ENCODE data around the gene GNG2. TPM values are rescaled to one million over a fixed set of nuclear protein-coding genes. Genes with fewer than 3 reads are reported as not detected.

The GNG2 gene
- total and polyA plus RNA-seq, 7 experiments from 2014 or later: 62.1 to 199 (median 117) TPM

GRCh38 chr14:51921026-51921425 lies 60.6 kb downstream of the GNG2 start:
- peak overlapping the region in 2 of 10 donors; percentile 4 to 27 for H3K4me3 Mint-ChIP-seq
- no peak for DNase-seq
- Histone ChIP-seq H3K4me3 (ENCODE audit: low read length) (no peak overlapping the region), H3K27ac (ENCODE audit: low read depth, low read length) (no peak overlapping the region), H3K9me3 (ENCODE audit: control insufficient read depth in 2 of 3, low read length in 3 of 3) (no peaks in the 10 kb centered on the region), H3K27me3 (ENCODE audit: control insufficient read depth in 2 of 2, insufficient read depth in 2 of 2, low read length in 2 of 2) (no peaks in the 10 kb centered on the region), H3K4me1 (ENCODE audit: control insufficient read depth in 2 of 2, insufficient read depth in 2 of 2, low read length in 2 of 2) (peaks cover 5 to 17% of the 10 kb centered on the region in 2 donors), H3K36me3 (ENCODE audit: control insufficient read depth in 2 of 3, insufficient read depth in 3 of 3, low read length in 3 of 3) (no peaks in the 10 kb centered on the region)
- no peak for ATAC-seq
- CTCF ChIA-PET: no interaction called here
- peaks cover 0 to 2% (median 0%) of the 10 kb centered on the region in 11 donors for H3K9me3 Mint-ChIP-seq
- intact Hi-C loops (cut with micrococcal nuclease): no loop called here
- no peaks in the 10 kb centered on the region for H3K27me3 Mint-ChIP-seq
- POLR2A ChIA-PET: interaction anchor here (0.7 kb wide), 1 partner anchor 74 kb away, joined by 3 read pairs; no protein-coding TSS in a partner anchor
- H3K36me3 Mint-ChIP-seq: peaks cover 10 to 31% (median 28%) of the 10 kb centered on the region in 5 donors
- H3K4me1 Mint-ChIP-seq: peaks cover 30 to 81% (median 72%) of the 10 kb centered on the region in 7 donors
- H3K27ac Mint-ChIP-seq: peak overlapping the region in 3 of 9 donors; percentile 15 to 65 (median 61)

DNA sequence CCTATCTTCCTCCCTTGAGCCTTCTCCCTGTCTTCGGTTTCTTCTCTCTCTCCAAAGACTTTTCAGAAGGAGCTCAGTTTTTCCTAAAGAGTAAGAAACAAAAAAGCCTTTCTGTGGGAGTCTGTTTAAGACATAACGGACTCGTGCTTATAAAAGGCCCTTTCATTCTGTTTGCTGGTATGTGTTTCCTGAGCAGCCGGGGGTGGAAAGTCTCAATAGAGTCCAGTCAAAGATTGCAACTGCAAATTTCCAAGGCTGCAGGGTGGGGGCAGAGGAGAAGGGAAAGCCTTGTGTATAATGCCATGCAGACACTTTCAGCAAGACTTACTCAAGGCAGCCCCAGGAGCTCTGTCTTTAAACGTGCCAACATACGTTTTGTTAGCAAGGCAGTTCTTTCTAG lies 62.2 kb downstream of the GNG2 start:
- Mint-ChIP-seq H3K9me3 (no peaks in the 10 kb centered on the region), H3K4me1 (peaks cover 22 to 80% (median 71%) of the 10 kb centered on the region in 7 donors), H3K4me3 (peak overlapping the region in 6 of 10 donors; percentile 1 to 39 (median 36)), H3K27ac (peak overlapping the region in 8 of 9 donors; percentile 5 to 81 (median 65)), H3K36me3 (peaks cover 6 to 27% (median 20%) of the 10 kb centered on the region in 5 donors), H3K27me3 (no peaks in the 10 kb centered on the region)
- CTCF ChIA-PET: no interaction called here
- Histone ChIP-seq H3K36me3 (ENCODE audit: control insufficient read depth in 2 of 3, insufficient read depth in 3 of 3, low read length in 3 of 3) (peaks cover 0 to 2% (median 0%) of the 10 kb centered on the region in 3 experiments), H3K27me3 (ENCODE audit: control insufficient read depth in 2 of 2, insufficient read depth in 2 of 2, low read length in 2 of 2) (no peaks in the 10 kb centered on the region), H3K27ac (ENCODE audit: low read depth, low read length) (no peak overlapping the region), H3K4me1 (ENCODE audit: control insufficient read depth in 2 of 2, insufficient read depth in 2 of 2, low read length in 2 of 2) (peaks cover 5 to 17% of the 10 kb centered on the region in 2 donors), H3K4me3 (ENCODE audit: low read length) (no peak overlapping the region), H3K9me3 (ENCODE audit: control insufficient read depth in 2 of 3, low read length in 3 of 3) (no peaks in the 10 kb centered on the region)
- intact Hi-C loops (cut with micrococcal nuclease): no loop called here
- ATAC-seq (peak; percentile 29), DNase-seq (no peak)
- POLR2A ChIA-PET: interaction anchor here (0.6 kb wide), 2 partner anchors 21 to 95 kb away, joined by 3 to 4 read pairs; no protein-coding TSS in a partner anchor

DNA sequence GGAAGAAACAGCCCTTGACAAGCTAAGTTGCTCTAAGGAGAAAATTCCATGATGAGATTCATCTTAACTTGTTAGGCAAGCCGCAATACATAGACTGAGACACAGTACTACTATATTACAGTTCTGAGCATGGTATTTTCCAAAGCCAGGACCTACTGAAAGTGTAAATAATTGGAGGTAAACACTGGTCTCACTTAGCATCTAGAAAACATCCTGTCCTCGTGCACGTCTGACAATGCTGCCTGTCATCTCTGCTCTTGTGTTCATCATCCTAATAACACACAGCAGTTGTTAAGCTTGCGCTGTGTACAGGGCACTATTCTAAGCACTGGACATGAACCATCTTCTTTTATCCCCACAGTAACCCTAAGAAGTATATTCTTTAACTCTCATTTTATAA lies 64.2 kb downstream of the GNG2 start:
- no peaks in the 10 kb centered on the region for H3K9me3 Mint-ChIP-seq
- ATAC-seq: no peak
- H3K4me1 Mint-ChIP-seq: peaks cover 29 to 90% (median 78%) of the 10 kb centered on the region in 7 donors
- peaks cover 6 to 27% (median 17%) of the 10 kb centered on the region in 5 donors for H3K36me3 Mint-ChIP-seq
- CTCF ChIA-PET: interaction anchor here (0.6 to 0.7 kb wide), 2 partner anchors 44 to 64 kb away, joined by 3 to 5 read pairs; partner anchors contain the start of gene GNG2
- Histone ChIP-seq H3K27me3 (ENCODE audit: control insufficient read depth in 2 of 2, insufficient read depth in 2 of 2, low read length in 2 of 2) (no peaks in the 10 kb centered on the region), H3K4me1 (ENCODE audit: control insufficient read depth in 2 of 2, insufficient read depth in 2 of 2, low read length in 2 of 2) (peaks cover 15 to 31% of the 10 kb centered on the region in 2 donors), H3K27ac (ENCODE audit: low read depth, low read length) (no peak overlapping the region), H3K4me3 (ENCODE audit: low read length) (no peak overlapping the region), H3K9me3 (ENCODE audit: control insufficient read depth in 2 of 3, low read length in 3 of 3) (no peaks in the 10 kb centered on the region), H3K36me3 (ENCODE audit: control insufficient read depth in 2 of 3, insufficient read depth in 3 of 3, low read length in 3 of 3) (peaks cover 0 to 4% (median 0%) of the 10 kb centered on the region in 3 experiments)
- no peak overlapping the region for H3K4me3 Mint-ChIP-seq
- intact Hi-C loops (cut with micrococcal nuclease): loop anchor here in 1 of 2 donors (2.0 kb wide), 1 partner anchor 64 kb away; the partner anchor contains the start of gene GNG2
- no peaks in the 10 kb centered on the region for H3K27me3 Mint-ChIP-seq
- DNase-seq: no peak
- POLR2A ChIA-PET: no interaction called here
- peak overlapping the region in 4 of 9 donors; percentile 16 to 61 (median 21) for H3K27ac Mint-ChIP-seq

- Histone ChIP-seq H3K4me1 (ENCODE audit: control insufficient read depth in 2 of 2, insufficient read depth in 2 of 2, low read length in 2 of 2) (peaks cover 28% of the 10 kb centered on the region in 2 donors), H3K4me3 (ENCODE audit: low read length) (no peak overlapping the region), H3K9me3 (ENCODE audit: control insufficient read depth in 2 of 3, low read length in 3 of 3) (no peaks in the 10 kb centered on the region), H3K27ac (ENCODE audit: low read depth, low read length) (no peak overlapping the region), H3K36me3 (ENCODE audit: control insufficient read depth in 2 of 3, insufficient read depth in 3 of 3, low read length in 3 of 3) (peaks cover 0 to 4% (median 0%) of the 10 kb centered on the region in 3 experiments), H3K27me3 (ENCODE audit: control insufficient read depth in 2 of 2, insufficient read depth in 2 of 2, low read length in 2 of 2) (no peaks in the 10 kb centered on the region)
- Mint-ChIP-seq H3K4me3 (no peak overlapping the region), H3K4me1 (peaks cover 35 to 91% (median 80%) of the 10 kb centered on the region in 7 donors), H3K27me3 (no peaks in the 10 kb centered on the region), H3K9me3 (peaks cover 0 to 4% (median 0%) of the 10 kb centered on the region in 11 donors), H3K36me3 (peaks cover 10 to 30% (median 19%) of the 10 kb centered on the region in 5 donors), H3K27ac (peak overlapping the region in 2 of 9 donors; percentile 19 to 21)
- ChIA-PET CTCF (no interaction called here), POLR2A (no interaction called here)
- intact Hi-C loops (cut with micrococcal nuclease): loop anchor here in 1 of 2 donors (2.0 kb wide), 1 partner anchor 65 kb away; the partner anchor contains the start of gene GNG2
- no peak for ATAC-seq
- no peak for DNase-seq
Observed at GRCh38 chr14:51925980-51926379, 65.6 kb downstream of the GNG2 start.

DNA sequence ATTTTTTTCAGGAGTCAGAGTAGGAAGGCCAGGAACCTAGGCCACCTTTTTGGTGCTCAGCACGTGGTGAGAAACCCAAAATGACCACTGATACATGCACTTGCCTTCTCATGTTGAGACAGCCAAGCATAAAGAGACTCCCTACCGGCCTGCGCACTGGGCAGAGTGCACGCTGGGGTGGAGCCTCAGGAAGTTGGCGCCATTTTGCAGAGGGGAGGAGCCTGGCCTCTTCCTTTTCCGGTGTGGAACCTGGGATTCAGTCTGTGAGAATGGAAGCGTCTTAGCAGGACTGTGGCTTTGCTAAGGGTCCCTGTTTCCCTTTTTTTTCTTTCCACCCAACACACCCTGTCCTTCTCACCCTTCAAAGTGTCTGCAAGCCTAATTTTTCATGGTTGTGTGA lies 66.0 kb downstream of the GNG2 start:
- H3K9me3 Mint-ChIP-seq: peaks cover 0 to 9% (median 0%) of the 10 kb centered on the region in 11 donors
- H3K27me3 ChIP-seq (ENCODE audit: control insufficient read depth in 2 of 2, insufficient read depth in 2 of 2, low read length in 2 of 2): no peaks in the 10 kb centered on the region
- H3K27ac ChIP-seq (ENCODE audit: low read depth, low read length): no peak overlapping the region
- DNase-seq (no peak), ATAC-seq (no peak)
- no peak overlapping the region for H3K4me3 Mint-ChIP-seq
- H3K27me3 Mint-ChIP-seq: no peaks in the 10 kb centered on the region
- H3K36me3 ChIP-seq (ENCODE audit: control insufficient read depth in 2 of 3, insufficient read depth in 3 of 3, low read length in 3 of 3): peaks cover 0 to 4% (median 0%) of the 10 kb centered on the region in 3 experiments
- H3K36me3 Mint-ChIP-seq: peaks cover 14 to 34% (median 23%) of the 10 kb centered on the region in 5 donors
- no peaks in the 10 kb centered on the region for H3K9me3 ChIP-seq (ENCODE audit: control insufficient read depth in 2 of 3, low read length in 3 of 3)
- intact Hi-C loops (cut with micrococcal nuclease): no loop called here
- H3K27ac Mint-ChIP-seq: peak overlapping the region in 2 of 9 donors; percentile 19 to 21
- ChIA-PET POLR2A (no interaction called here), CTCF (no interaction called here)
- peaks cover 26 to 31% of the 10 kb centered on the region in 2 donors for H3K4me1 ChIP-seq (ENCODE audit: control insufficient read depth in 2 of 2, insufficient read depth in 2 of 2, low read length in 2 of 2)
- H3K4me3 ChIP-seq (ENCODE audit: low read length): no peak overlapping the region
- peaks cover 39 to 91% (median 80%) of the 10 kb centered on the region in 7 donors for H3K4me1 Mint-ChIP-seq

GRCh38 chr14:51928568-51928967 lies 68.2 kb downstream of the GNG2 start:
- peaks cover 0 to 11% (median 0%) of the 10 kb centered on the region in 11 donors for H3K9me3 Mint-ChIP-seq
- H3K36me3 ChIP-seq (ENCODE audit: control insufficient read depth in 2 of 3, insufficient read depth in 3 of 3, low read length in 3 of 3): peaks cover 0 to 4% (median 3%) of the 10 kb centered on the region in 3 experiments
- H3K4me1 ChIP-seq (ENCODE audit: control insufficient read depth in 2 of 2, insufficient read depth in 2 of 2, low read length in 2 of 2): peaks cover 18 to 35% of the 10 kb centered on the region in 2 donors
- intact Hi-C loops (cut with micrococcal nuclease): no loop called here
- H3K9me3 ChIP-seq (ENCODE audit: control insufficient read depth in 2 of 3, low read length in 3 of 3): no peaks in the 10 kb centered on the region
- H3K4me3 ChIP-seq (ENCODE audit: low read length): no peak overlapping the region
- H3K4me3 Mint-ChIP-seq: no peak overlapping the region
- no peak overlapping the region for H3K27ac ChIP-seq (ENCODE audit: low read depth, low read length)
- DNase-seq (no peak), ATAC-seq (no peak)
- H3K27me3 Mint-ChIP-seq: no peaks in the 10 kb centered on the region
- H3K27ac Mint-ChIP-seq: peak overlapping the region in 4 of 9 donors; percentile 1 to 66 (median 24)
- CTCF ChIA-PET: no interaction called here
- H3K27me3 ChIP-seq (ENCODE audit: control insufficient read depth in 2 of 2, insufficient read depth in 2 of 2, low read length in 2 of 2): no peaks in the 10 kb centered on the region
- POLR2A ChIA-PET: interaction anchor here (1.2 kb wide), 1 partner anchor 59 kb away, joined by 5 read pairs; no protein-coding TSS in a partner anchor
- H3K36me3 Mint-ChIP-seq: peaks cover 18 to 43% (median 27%) of the 10 kb centered on the region in 5 donors
- H3K4me1 Mint-ChIP-seq: peaks cover 40 to 90% (median 77%) of the 10 kb centered on the region in 7 donors
